ENCODE data around the gene NKG7.

The NKG7 gene

GRCh38 chr19:51394050-51394836 is 21.8 kb upstream of the NKG7 start:
- Histone ChIP-seq H3K36me3 (replicated peaks; ENCODE audit: low read depth, low read length) (no peaks in the 10 kb centered on the region), H2AFZ (ENCODE audit: low read depth, low read length) (peak overlapping the region; percentile 70), H3K4me3 (ENCODE audit: low read length) (peak overlapping the region; percentile 95), H3K4me1 (ENCODE audit: low read length) (peaks cover 28% of the 10 kb centered on the region), H3K4me2 (ENCODE audit: low read length) (peak overlapping the region; percentile 98), H4K20me1 (ENCODE audit: insufficient read depth, low read length) (no peaks in the 10 kb centered on the region), H3K9me3 (ENCODE audit: insufficient read depth, low read length) (no peaks in the 10 kb centered on the region), H3K27ac (ENCODE audit: low read length) (peak overlapping the region; percentile 87), H3K79me2 (ENCODE audit: low read length) (peaks cover 5% of the 10 kb centered on the region), H3K9ac (ENCODE audit: low read length) (peak overlapping the region; percentile 98), H3K27me3 (ENCODE audit: low read depth, low read length) (no peaks in the 10 kb centered on the region)
- peak; percentile 60 for TF ChIP-seq CTCF (IDR thresholded peaks at IDR 0.05; ENCODE audit: low read depth, low read length)
- TF ChIP-seq EZH2phosphoT487 (IDR thresholded peaks at IDR 0.05; ENCODE audit: low read depth), result no peak

GRCh38 chr19:51392701-51393100 is 20.2 kb upstream of the NKG7 start:
- no peak overlapping the region for H3K4me2 ChIP-seq (ENCODE audit: low read length)
- H3K36me3 ChIP-seq (replicated peaks; ENCODE audit: low read depth, low read length), result no peaks in the 10 kb centered on the region
- no peaks in the 10 kb centered on the region for H4K20me1 ChIP-seq (ENCODE audit: insufficient read depth, low read length)
- peaks cover 5% of the 10 kb centered on the region for H3K79me2 ChIP-seq (ENCODE audit: low read length)
- H3K9me3 ChIP-seq (ENCODE audit: insufficient read depth, low read length), result no peaks in the 10 kb centered on the region
- H2AFZ ChIP-seq (ENCODE audit: low read depth, low read length), result no peak overlapping the region
- no peaks in the 10 kb centered on the region for H3K27me3 ChIP-seq (ENCODE audit: low read depth, low read length)
- H3K9ac ChIP-seq (ENCODE audit: low read length), result no peak overlapping the region
- no peak overlapping the region for H3K4me3 ChIP-seq (ENCODE audit: low read length)
- no peak for TF ChIP-seq EZH2phosphoT487 (IDR thresholded peaks at IDR 0.05; ENCODE audit: low read depth)
- H3K27ac ChIP-seq (ENCODE audit: low read length), result no peak overlapping the region
- peaks cover 23% of the 10 kb centered on the region for H3K4me1 ChIP-seq (ENCODE audit: low read length)

GRCh38 chr19:51391073-51391611 is 18.7 kb upstream of the NKG7 start:
- Histone ChIP-seq H3K4me2 (ENCODE audit: low read length) (peak overlapping the region; percentile 32), H3K4me3 (ENCODE audit: low read length) (peak overlapping the region; percentile 25), H3K9ac (ENCODE audit: low read length) (peak overlapping the region; percentile 6; the same call in 1 of the 2 replicates), H4K20me1 (ENCODE audit: insufficient read depth, low read length) (no peaks in the 10 kb centered on the region), H3K79me2 (ENCODE audit: low read length) (peaks cover 5% of the 10 kb centered on the region), H3K9me3 (ENCODE audit: insufficient read depth, low read length) (no peaks in the 10 kb centered on the region), H3K27ac (ENCODE audit: low read length) (no peak overlapping the region), H3K4me1 (ENCODE audit: low read length) (peaks cover 20% of the 10 kb centered on the region), H3K27me3 (ENCODE audit: low read depth, low read length) (no peaks in the 10 kb centered on the region), H2AFZ (ENCODE audit: low read depth, low read length) (peak overlapping the region; percentile 97), H3K36me3 (replicated peaks; ENCODE audit: low read depth, low read length) (no peaks in the 10 kb centered on the region)
- TF ChIP-seq CTCF (IDR thresholded peaks at IDR 0.05; ENCODE audit: low read depth, low read length), result no peak
- no peak for TF ChIP-seq EZH2phosphoT487 (IDR thresholded peaks at IDR 0.05; ENCODE audit: low read depth)

GRCh38 chr19:51389143-51389542 is 16.7 kb upstream of the NKG7 start:
- no peaks in the 10 kb centered on the region for H3K9me3 ChIP-seq (ENCODE audit: insufficient read depth, low read length)
- TF ChIP-seq EZH2phosphoT487 (IDR thresholded peaks at IDR 0.05; ENCODE audit: low read depth), result no peak
- no peak for TF ChIP-seq CTCF (IDR thresholded peaks at IDR 0.05; ENCODE audit: low read depth, low read length)
- H4K20me1 ChIP-seq (ENCODE audit: insufficient read depth, low read length), result no peaks in the 10 kb centered on the region
- no peaks in the 10 kb centered on the region for H3K27me3 ChIP-seq (ENCODE audit: low read depth, low read length)
- no peak overlapping the region for H3K27ac ChIP-seq (ENCODE audit: low read length)
- no peaks in the 10 kb centered on the region for H3K79me2 ChIP-seq (ENCODE audit: low read length)
- no peak overlapping the region for H2AFZ ChIP-seq (ENCODE audit: low read depth, low read length)
- no peak overlapping the region for H3K4me3 ChIP-seq (ENCODE audit: low read length)
- no peak overlapping the region for H3K4me2 ChIP-seq (ENCODE audit: low read length)
- H3K4me1 ChIP-seq (ENCODE audit: low read length), result peaks cover 16% of the 10 kb centered on the region
- no peaks in the 10 kb centered on the region for H3K36me3 ChIP-seq (replicated peaks; ENCODE audit: low read depth, low read length)
- H3K9ac ChIP-seq (ENCODE audit: low read length), result no peak overlapping the region
